ENCODE measurements around the gene VKORC1L1. TPM values are rescaled to one million over a fixed set of nuclear protein-coding genes. Genes with fewer than 3 reads are reported as not detected.
"Not testable (repeated sequence)": the region's sequence is repeated elsewhere in the genome, so short reads cannot be mapped to it uniquely, and the experiment has no call there.

Gene VKORC1L1
- total and polyA plus RNA-seq, 2 of the 8 experiments (the other 6 are each of a cell fraction or from before 2014, with no cell fraction given), result 12.7 to 45.3 TPM

GRCh38 chr7:65869312-65869711 is 3.6 kb upstream of the VKORC1L1 start:
- CTCF ChIA-PET (ENCODE audit: partially characterized antibody); H3K14ac ChIP-seq (ENCODE audit: insufficient read length); H3K36me3 ChIP-seq (ENCODE audit: control insufficient read depth in 2 of 4, insufficient read depth in 4 of 4, low read length in 3 of 4); H2BK15ac ChIP-seq (ENCODE audit: low read length); H3K56ac ChIP-seq (replicated peaks; ENCODE audit: insufficient read length, low read depth, low read length); DNase-seq (ENCODE audit: low read depth in 1 of 2, low spot score in 2 of 2); POLR2A ChIA-PET (ENCODE audit: partially characterized antibody); H2AFZ ChIP-seq (ENCODE audit: low read length); H3K9me3 ChIP-seq (ENCODE audit: insufficient read depth in 2 of 2, low read depth in 1 of 2, low read length in 1 of 2); H2BK120ac ChIP-seq (replicated peaks; ENCODE audit: low read depth, low read length); H4K8ac ChIP-seq (ENCODE audit: extremely low read depth, insufficient read depth, low read length); H3K4ac ChIP-seq (replicated peaks; ENCODE audit: insufficient read length, low read depth, low read length); H2AK5ac ChIP-seq (ENCODE audit: low read depth, low read length); FAIRE-seq; H4K20me1 ChIP-seq (replicated peaks in 1 of 2; ENCODE audit: control insufficient read depth in 1 of 2, insufficient read depth in 2 of 2, low read length in 2 of 2); H4K91ac ChIP-seq (replicated peaks; ENCODE audit: insufficient read length, low read length); H3K27me3 ChIP-seq (replicated peaks in 1 of 4; ENCODE audit: control insufficient read depth in 3 of 4, extremely low read depth in 1 of 4, insufficient read depth in 3 of 4, low read length in 3 of 4); H3K27ac ChIP-seq (ENCODE audit: low read depth, low read length); H3K23me2 ChIP-seq (ENCODE audit: low read depth, low read length); H2BK20ac ChIP-seq (ENCODE audit: low read length); H3K23ac ChIP-seq (ENCODE audit: insufficient read length); H2BK5ac ChIP-seq (ENCODE audit: low read depth, low read length); H3K79me2 ChIP-seq (ENCODE audit: control insufficient read depth in 1 of 2, insufficient read depth in 2 of 2, low read length in 2 of 2); H3K4me3 ChIP-seq (ENCODE audit: extremely low read depth in 1 of 4, insufficient read depth in 2 of 4, low read depth in 3 of 4, low read length in 4 of 4); H4K5ac ChIP-seq (ENCODE audit: insufficient read length, low read depth, low read length); H3K4me1 ChIP-seq (replicated peaks in 1 of 4; ENCODE audit: control insufficient read depth in 3 of 4, insufficient read depth in 4 of 4, low read length in 3 of 4); H2BK12ac ChIP-seq (ENCODE audit: low read depth, low read length); H3K4me2 ChIP-seq (ENCODE audit: insufficient read depth in 1 of 2, low read depth in 2 of 2, low read length in 2 of 2); H3K79me1 ChIP-seq (ENCODE audit: low read depth, low read length); H3K18ac ChIP-seq (ENCODE audit: extremely low read depth, low read length); H3K9ac ChIP-seq (replicated peaks in 1 of 4; ENCODE audit: extremely low read depth in 1 of 4, low read depth in 3 of 4, low read length in 3 of 4): not testable (repeated sequence)
- WGBS, 2 experiments (ENCODE audit: extremely low coverage in 1 of 2, insufficient coverage in 1 of 2, insufficient read length in 1 of 2, insufficient replicate concordance in 2 of 2, low coverage in 1 of 2, low lambda C conversion rate in 2 of 2, missing lambda C conversion rate in 1 of 2), result 91% methylated on average over 5 of the region's 5 CpGs; no CpG with 5 or more reads in 1 of the 2 experiments

GRCh38 chr7:65871451-65871850 is 1.4 kb upstream of the VKORC1L1 start:
- DNase-seq (ENCODE audit: low read depth in 1 of 2, low spot score in 2 of 2), result peak in 1 of 2 experiments; percentile 32
- CTCF ChIA-PET (ENCODE audit: partially characterized antibody), result interaction anchor here (0.6 kb wide), 1 partner anchor 101 kb away, joined by 3 read pairs; no protein-coding TSS in a partner anchor
- not testable (repeated sequence) for FAIRE-seq

More at GRCh38 chr7:65871451-65871850, 1.4 kb upstream of the VKORC1L1 start:
- H3K18ac ChIP-seq (ENCODE audit: extremely low read depth, low read length); H3K4ac ChIP-seq (replicated peaks; ENCODE audit: insufficient read length, low read depth, low read length); H3K36me3 ChIP-seq (ENCODE audit: control insufficient read depth in 2 of 4, insufficient read depth in 4 of 4, low read length in 3 of 4); H2AFZ ChIP-seq (ENCODE audit: low read length); H4K8ac ChIP-seq (ENCODE audit: extremely low read depth, insufficient read depth, low read length); H2AK5ac ChIP-seq (ENCODE audit: low read depth, low read length); H2BK20ac ChIP-seq (ENCODE audit: low read length); H2BK5ac ChIP-seq (ENCODE audit: low read depth, low read length); H4K5ac ChIP-seq (ENCODE audit: insufficient read length, low read depth, low read length); H4K20me1 ChIP-seq (replicated peaks in 1 of 2; ENCODE audit: control insufficient read depth in 1 of 2, insufficient read depth in 2 of 2, low read length in 2 of 2); H3K9ac ChIP-seq (replicated peaks in 1 of 4; ENCODE audit: extremely low read depth in 1 of 4, low read depth in 3 of 4, low read length in 3 of 4); H3K4me2 ChIP-seq (ENCODE audit: insufficient read depth in 1 of 2, low read depth in 2 of 2, low read length in 2 of 2); H2BK15ac ChIP-seq (ENCODE audit: low read length); H3K4me3 ChIP-seq (ENCODE audit: extremely low read depth in 1 of 4, insufficient read depth in 2 of 4, low read depth in 3 of 4, low read length in 4 of 4); POLR2A ChIA-PET (ENCODE audit: partially characterized antibody); H3K56ac ChIP-seq (replicated peaks; ENCODE audit: insufficient read length, low read depth, low read length); H3K14ac ChIP-seq (ENCODE audit: insufficient read length); H2BK12ac ChIP-seq (ENCODE audit: low read depth, low read length); H3K79me1 ChIP-seq (ENCODE audit: low read depth, low read length); H3K23ac ChIP-seq (ENCODE audit: insufficient read length); H3K27ac ChIP-seq (ENCODE audit: low read depth, low read length); H3K4me1 ChIP-seq (replicated peaks in 1 of 4; ENCODE audit: control insufficient read depth in 3 of 4, insufficient read depth in 4 of 4, low read length in 3 of 4); H4K91ac ChIP-seq (replicated peaks; ENCODE audit: insufficient read length, low read length); H3K27me3 ChIP-seq (replicated peaks in 1 of 4; ENCODE audit: control insufficient read depth in 3 of 4, extremely low read depth in 1 of 4, insufficient read depth in 3 of 4, low read length in 3 of 4); H2BK120ac ChIP-seq (replicated peaks; ENCODE audit: low read depth, low read length); H3K9me3 ChIP-seq (ENCODE audit: insufficient read depth in 2 of 2, low read depth in 1 of 2, low read length in 1 of 2); H3K23me2 ChIP-seq (ENCODE audit: low read depth, low read length): not testable (repeated sequence)
- peaks cover 6 to 21% of the 10 kb centered on the region in 2 experiments; a peak in 3 of 4 replicates for H3K79me2 ChIP-seq (ENCODE audit: control insufficient read depth in 1 of 2, insufficient read depth in 2 of 2, low read length in 2 of 2)
- WGBS, 2 experiments (ENCODE audit: extremely low coverage in 1 of 2, insufficient coverage in 1 of 2, insufficient read length in 1 of 2, insufficient replicate concordance in 2 of 2, low coverage in 1 of 2, low lambda C conversion rate in 2 of 2, missing lambda C conversion rate in 1 of 2), result 93% methylated on average over 2 of the region's 2 CpGs; no CpG with 5 or more reads in 1 of the 2 experiments
